ENCODE measurements around the gene GLRA1.
"Not testable (repeated sequence)": the region's sequence is repeated elsewhere in the genome, so short reads cannot be mapped to it uniquely, and the experiment has no call there.

The GLRA1 gene

GRCh38 chr5:151880324-151880723, 44.3 kb downstream of the GLRA1 start:
- DNase-seq = no peak

GRCh38 chr5:151873701-151874100, 51.0 kb downstream of the GLRA1 start:
- no peak for DNase-seq

GRCh38 chr5:151872701-151873100, 52.0 kb downstream of the GLRA1 start:
- no peak for DNase-seq

GRCh38 chr5:151870820-151871219, 53.8 kb downstream of the GLRA1 start:
- no peak for DNase-seq

DNA sequence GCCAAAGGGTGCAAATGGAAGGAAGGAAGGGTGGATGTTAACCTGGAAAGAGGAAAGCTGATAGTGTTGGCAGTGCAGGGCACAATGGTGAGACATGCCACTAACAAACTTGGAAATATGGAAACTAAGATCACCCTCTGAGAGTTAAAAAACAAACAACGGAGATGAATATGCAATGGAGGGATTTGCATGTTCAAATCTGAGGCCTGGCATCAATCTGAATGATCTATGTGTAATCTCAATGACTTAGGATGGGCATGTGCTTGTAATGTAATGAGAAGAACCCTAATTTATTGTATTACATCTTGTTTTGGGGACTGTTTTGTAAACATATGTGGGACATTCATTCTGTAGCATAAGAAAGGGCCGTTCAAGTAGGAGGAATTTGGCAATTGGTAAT, 54.4 kb downstream of the GLRA1 start:
- DNase-seq = no peak

DNA sequence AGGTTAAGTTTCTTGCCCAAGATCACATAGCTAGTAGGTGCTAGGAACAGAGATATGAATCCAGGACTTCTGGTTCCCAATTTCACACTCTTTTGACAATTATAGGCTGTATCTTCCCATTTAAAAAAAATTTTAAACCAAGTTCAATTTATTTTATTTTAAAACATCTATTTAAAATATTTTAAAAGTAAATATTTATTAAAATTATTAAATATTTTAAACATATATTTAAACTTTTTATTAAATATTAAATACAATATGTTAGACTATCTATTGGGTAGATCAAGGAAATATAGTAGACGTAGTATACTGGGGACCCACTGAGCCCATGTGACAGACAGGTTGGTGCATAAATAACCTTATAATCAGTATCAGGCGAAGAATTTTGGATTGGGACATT, 54.8 kb downstream of the GLRA1 start:
- no peak for DNase-seq

GRCh38 chr5:151868451-151868850, 56.2 kb downstream of the GLRA1 start:
- DNase-seq = no peak

DNA sequence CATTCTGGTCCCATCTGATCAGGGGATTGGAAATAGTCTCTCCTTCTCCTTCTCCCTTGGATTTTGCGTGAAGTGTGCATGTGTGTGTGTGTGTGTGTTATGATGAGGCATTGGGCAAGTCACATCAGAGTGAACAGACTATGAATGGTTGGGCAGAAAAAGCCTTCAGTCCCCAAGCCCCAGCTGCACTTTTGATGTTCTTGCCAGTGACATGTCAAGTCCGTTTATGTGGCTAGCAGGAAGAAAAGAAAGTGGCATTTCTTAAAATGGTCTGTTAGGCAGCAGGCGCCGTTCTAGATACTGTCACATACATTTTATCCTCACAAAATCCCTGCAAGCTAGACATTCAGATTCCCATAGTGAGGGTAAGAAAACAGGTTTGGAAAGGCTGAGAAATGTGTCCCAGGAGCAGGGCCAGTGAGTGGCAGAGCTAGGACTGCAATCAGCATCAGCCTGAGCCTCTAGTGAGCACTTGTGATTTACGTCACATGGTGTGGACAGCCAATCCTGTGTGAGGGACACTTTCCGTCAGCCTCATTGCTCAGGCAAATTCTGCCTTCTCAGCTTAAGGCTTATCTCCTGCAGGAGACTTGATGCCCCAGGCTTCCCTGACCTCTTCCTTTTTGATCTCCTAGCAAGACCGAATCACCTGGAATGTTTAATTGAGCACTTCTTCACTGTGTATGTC, 60.4 kb downstream of the GLRA1 start:
- DNase-seq = no peak

DNA sequence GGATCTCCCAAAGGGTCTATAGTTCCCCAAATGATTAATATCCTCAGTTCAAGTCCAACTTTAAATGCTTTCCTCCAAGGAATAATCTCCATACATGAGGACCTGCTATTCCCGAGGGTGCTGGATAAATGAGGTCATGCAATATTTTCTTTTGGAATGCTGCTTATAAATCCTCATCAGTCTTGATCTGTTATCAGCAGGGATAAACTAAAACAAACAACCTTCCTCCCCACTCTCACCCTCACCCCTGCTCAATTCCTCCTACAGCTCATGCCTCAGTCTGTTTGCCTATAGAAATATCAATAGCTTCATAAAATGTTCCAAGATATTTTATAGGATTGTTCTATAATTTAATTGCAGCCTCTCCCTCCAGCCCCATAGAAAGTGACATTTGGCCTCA, 61.1 kb downstream of the GLRA1 start:
- no peak for DNase-seq

GRCh38 chr5:151862811-151863472, 61.7 kb downstream of the GLRA1 start:
- no peak for DNase-seq

- not testable (repeated sequence) for DNase-seq
Measured at GRCh38 chr5:151860867-151861266, 63.8 kb downstream of the GLRA1 start.

- DNase-seq = no peak
Measured at GRCh38 chr5:151856861-151857260, 67.8 kb downstream of the GLRA1 start.

DNA sequence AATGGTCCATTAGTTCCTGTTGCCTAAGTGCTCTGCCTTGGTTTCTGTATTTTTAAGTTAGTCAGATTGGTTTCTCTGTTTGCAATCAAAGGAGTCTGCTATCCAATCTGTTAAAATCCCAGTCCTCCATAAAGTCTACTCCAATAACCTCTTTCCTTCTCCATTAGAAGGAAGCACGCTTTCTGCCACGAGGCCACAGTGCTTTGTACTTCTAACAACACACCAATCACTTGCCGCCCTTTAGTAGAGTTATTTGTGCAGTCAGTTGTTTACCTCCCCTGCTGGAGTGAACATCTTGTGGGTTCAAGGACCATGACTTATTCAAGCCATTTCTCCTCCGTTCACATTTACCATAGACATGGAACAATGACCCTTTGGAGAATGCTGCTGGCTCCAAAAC, 69.0 kb downstream of the GLRA1 start:
- DNase-seq = no peak

GRCh38 chr5:151847871-151848270, 76.8 kb downstream of the GLRA1 start:
- DNase-seq = no peak

DNA sequence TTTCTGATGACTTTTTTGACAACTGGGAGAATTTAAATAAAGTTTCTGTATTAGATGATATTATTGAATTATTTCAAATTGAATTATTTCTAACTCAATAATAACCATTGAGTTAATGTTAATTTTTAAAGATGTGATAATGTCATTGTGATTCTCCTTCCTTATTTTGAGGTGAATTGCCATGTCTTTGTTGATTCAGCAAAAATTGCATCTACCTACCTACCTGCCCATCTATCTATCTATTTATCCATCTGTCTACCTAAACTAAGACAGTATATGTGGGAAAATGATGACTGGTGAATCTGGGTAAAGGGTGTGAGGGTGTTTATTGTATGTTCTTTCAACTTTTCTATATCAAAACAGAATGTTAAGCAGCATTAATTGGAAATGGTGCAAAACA, 77.9 kb downstream of the GLRA1 start:
- no peak for DNase-seq

GRCh38 chr5:151832843-151833242, 91.8 kb downstream of the GLRA1 start:
- not testable (repeated sequence) for DNase-seq

- DNase-seq = no peak
Measured at GRCh38 chr5:151829370-151829769, 95.3 kb downstream of the GLRA1 start.

DNA sequence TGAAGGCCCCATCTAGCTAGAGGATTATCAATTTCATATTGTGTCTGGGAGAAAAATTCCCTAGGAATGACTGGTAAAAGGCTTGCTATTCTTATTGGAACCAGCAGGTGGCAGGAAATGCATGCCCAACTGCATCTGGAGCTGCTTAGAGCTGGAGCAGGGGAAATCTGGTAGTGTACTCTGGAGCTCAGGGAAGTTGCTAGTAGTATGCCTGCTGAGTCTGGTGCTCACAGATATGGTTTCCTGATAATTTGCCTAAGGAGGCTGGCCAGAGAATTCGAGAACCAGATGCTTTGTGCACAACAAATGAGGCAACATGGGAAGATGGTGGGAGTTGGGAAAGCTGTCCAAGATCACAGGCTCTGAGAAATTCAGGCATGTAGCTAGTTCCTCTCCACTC, 99.2 kb downstream of the GLRA1 start:
- peak; percentile 59 for DNase-seq

DNA sequence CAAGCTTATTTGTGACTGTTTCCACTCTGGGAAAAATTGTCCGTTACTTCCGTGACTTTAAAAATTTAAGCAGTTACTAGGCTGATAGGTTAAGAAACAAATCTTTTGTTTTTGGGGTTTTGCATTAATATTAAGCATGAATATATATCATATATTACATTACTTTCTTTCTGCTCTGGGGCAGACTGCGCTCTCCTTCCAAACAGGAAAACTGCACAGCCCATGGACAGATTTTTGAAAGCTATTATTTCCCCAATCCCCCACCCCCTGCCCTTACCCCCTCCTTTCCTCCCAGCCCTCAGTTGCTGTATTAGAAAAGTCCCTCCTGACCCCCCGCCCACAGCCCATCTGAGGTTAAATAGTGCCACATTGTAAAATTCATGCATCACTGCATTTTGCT, 102.5 kb downstream of the GLRA1 start:
- no peak for DNase-seq

GRCh38 chr5:151820903-151821302, 103.7 kb downstream of the GLRA1 start:
- no peak for DNase-seq

- DNase-seq = no peak
Measured at GRCh38 chr5:151820271-151820670, 104.4 kb downstream of the GLRA1 start.

DNA sequence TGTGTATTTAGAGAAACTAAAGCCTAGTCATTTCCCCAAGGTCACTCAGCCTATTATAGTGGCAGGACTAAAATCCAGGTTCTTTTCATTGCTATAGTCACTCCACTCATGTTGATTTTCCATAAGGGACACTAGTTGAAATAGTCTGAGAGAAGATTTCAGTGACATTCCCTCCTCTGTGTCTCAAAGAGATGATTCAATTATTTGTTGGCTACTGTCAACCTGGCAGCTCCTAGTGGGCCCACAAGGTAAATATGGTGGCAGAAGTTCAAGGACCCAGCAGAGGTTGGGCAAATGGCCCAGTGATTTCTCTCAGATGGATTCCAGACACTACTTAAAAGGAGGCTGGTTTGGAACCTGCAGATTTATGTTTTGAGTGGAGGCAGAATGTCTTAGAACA, 104.8 kb downstream of the GLRA1 start:
- no peak for DNase-seq

GRCh38 chr5:151815051-151815450, 109.6 kb downstream of the GLRA1 start:
- no peak for DNase-seq

DNA sequence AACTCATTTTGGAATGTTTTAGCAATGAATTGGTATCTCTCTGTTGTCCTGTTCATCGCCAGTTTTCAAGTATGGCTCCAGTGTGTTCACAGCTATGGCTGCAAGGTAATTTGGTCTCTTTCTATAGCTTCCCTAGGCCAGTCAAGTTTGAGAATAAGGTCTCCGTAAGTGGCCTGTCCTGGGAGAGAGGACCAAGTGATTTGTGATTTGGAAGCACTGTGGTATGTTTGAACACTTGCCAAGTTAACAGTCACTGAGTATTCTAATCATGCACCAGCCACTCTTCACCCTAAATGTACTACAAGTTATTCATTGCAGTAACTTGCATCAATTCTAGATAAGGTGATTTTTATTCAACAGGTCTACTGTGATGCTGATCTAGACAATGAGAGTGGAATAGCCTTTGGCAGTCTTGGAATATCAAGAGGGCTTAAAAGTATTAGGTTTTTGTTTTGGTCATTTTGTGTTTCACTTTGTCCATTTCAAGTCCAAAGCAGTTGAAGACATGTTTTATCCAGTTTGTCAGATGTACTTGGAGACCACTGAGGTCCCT, 111.8 kb downstream of the GLRA1 start:
- no peak for DNase-seq
